PC-3 (cell line): ENCODE measurements around the gene CYP4F8.

Experiments used
- CTCF ChIP-seq: fragments of 300-600 bp; sonication (generic); conservative IDR thresholded peaks from 2 replicates; pipeline ENCODE4 v1.5.1; 2017; ENCODE audit warnings: antibody characterized with exemption, low read depth, mild to moderate bottlenecking, low read length
- EZH2 ChIP-seq: fragments of 300-600 bp; sonication (generic); IDR thresholded peaks from one replicate; pipeline ENCODE4 v1.6.1; 2017; ENCODE audit warnings: antibody characterized with exemption, mild to moderate bottlenecking, low read length; ENCODE audit not compliant: unreplicated experiment
- EZH2phosphoT487 ChIP-seq: fragments of 300-600 bp; sonication (generic); IDR thresholded peaks from 2 replicates; pipeline ENCODE4 v1.6.1; 2018; ENCODE audit warnings: mild to moderate bottlenecking, antibody characterized with exemption, low read length, borderline replicate concordance

- TF ChIP-seq CTCF (no peak), EZH2phosphoT487 (no peak), EZH2 (no peak)
These were observed 1.7 kb downstream of the CYP4F8 start for GRCh38 chr19:15616627-15617270.
